ENCODE results near the gene SIL1.
"Not testable (repeated sequence)": the region's sequence is repeated elsewhere in the genome, so short reads cannot be mapped to it uniquely, and the experiment has no call there.

The SIL1 gene

DNA sequence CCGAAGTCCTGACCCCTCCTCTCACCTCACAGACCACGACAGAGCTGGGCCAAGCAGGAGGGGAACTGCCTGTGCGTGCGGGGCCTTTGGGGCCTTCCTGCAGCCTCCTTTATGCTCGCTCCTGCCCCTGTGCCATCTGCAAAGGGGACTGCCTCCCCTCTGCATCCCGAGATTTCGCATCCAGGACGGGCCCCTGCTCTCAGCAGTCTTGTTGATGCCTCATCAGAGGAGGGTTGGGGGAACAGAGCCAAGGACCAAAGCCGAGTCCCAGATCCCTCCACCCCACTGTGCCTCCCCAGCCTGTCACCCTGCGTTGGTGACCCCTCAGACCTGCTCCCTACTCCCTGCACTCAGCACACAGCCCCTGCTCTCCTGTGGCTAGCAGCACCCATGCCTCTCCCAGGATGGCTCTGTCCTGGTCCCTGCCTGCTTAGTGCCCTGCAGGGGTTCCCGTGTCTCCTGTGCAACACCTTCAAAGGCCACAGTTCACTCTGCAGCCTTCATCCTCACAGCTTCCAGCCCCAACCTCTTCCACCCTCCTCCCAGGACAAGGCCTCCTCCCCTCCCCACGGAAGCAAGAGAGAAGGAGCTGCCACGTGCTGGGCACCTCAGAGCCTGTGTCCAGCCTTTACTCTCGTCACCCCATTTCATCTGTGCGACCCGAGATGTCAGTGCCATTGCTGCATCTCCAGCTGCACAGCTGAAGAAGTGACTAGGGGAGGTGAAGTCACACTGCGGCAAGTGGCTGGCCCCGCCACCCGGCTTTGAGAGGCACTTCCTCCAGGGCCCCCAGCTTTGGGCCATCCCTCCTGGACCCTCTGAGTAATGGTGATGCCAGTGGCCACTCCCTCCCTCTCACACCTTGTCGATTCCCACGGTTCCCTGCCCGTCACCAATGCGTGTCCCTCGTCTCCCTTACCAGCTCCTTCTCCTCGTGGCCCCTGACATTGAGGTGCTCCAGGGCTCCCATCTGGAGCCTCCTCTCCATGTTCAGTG is 260.5 kb downstream of the SIL1 start:
- no peak for DNase-seq (ENCODE audit: low read depth)

DNA sequence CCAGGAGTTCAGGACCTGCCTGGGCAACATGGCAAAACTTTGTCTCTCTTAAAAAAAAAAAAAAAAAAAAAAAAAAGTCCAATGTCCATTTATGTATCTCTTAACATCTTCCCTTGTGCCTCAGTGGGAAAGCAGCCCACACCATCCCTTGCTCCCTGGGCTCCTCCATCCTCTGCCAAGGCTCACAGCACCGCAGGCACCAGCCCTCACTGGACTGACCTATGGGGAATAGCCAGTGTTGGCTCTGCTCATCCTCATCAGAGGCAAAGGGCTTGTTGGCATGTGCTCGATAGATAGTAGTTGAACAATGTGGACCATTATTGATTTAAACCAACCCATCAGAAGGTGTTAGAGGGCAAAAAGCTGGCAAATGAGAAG is 261.2 kb downstream of the SIL1 start:
- no peak for DNase-seq (ENCODE audit: low read depth)

GRCh38 chr5:138936225-138936967 is 261.8 kb downstream of the SIL1 start:
- DNase-seq (ENCODE audit: low read depth), result no peak

GRCh38 chr5:138935466-138935865 is 262.7 kb downstream of the SIL1 start:
- no peak for DNase-seq (ENCODE audit: low read depth)

GRCh38 chr5:138934971-138935370 is 263.2 kb downstream of the SIL1 start:
- no peak for DNase-seq (ENCODE audit: low read depth)

GRCh38 chr5:138933522-138934290 is 264.5 kb downstream of the SIL1 start:
- DNase-seq (ENCODE audit: low read depth), result no peak

DNA sequence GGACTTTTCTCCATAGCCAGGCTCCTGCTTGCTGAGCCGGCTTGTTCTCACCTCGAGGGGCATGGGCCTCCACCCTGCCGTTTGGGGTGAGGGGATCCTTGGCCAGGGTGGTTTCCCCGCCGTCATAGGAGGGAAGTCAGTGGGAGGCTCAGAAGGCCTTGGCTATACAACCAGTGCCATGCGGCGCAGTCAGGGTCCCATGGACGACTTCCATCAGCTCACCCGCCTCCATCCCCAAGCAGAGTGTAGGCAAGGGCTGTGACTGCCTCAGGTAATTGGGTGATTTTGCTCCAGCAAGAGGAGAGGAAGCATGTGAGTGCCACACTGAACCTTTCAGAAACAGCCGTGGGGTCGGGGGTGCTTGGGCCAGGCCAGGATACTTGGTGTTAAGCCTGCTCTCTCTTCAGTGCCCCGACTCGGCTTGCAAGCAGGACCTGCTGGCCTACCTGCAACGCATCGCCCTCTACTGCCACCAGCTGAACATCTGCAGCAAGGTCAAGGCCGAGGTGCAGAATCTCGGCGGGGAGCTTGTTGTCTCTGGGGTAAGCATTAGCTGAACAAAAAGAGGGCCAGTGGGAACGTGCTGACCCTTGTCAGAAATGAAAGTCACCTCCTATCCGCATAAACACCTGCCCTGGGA is 265.9 kb downstream of the SIL1 start:
- no peak for DNase-seq (ENCODE audit: low read depth)

- DNase-seq (ENCODE audit: low read depth), result no peak
Observed at GRCh38 chr5:138930371-138931097, 267.6 kb downstream of the SIL1 start.

DNA sequence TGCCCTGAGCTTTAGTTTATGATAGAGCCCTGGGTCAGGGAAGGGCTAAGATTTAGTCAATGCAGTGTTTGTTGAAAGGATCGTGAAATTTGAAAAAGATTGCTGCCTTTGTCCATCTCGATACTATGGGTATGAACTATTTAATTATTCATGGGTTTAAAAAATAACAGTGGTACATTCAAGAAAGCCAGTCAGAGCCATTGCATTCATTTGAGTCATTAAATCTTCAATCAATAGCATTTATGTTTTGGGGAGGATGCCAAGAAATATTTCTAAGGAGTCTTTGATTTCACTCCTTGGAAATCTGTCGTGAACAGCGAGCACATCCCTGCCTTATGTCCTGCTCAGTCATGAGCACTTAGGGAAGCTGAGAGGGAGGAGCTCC is 268.6 kb downstream of the SIL1 start:
- DNase-seq (ENCODE audit: low read depth), result no peak

GRCh38 chr5:138927979-138928378 is 270.2 kb downstream of the SIL1 start:
- no peak for DNase-seq (ENCODE audit: low read depth)

GRCh38 chr5:138927544-138927943 is 270.6 kb downstream of the SIL1 start:
- no peak for DNase-seq (ENCODE audit: low read depth)

GRCh38 chr5:138926688-138927448 is 271.3 kb downstream of the SIL1 start:
- no peak for DNase-seq (ENCODE audit: low read depth)

GRCh38 chr5:138926257-138926656 is 271.9 kb downstream of the SIL1 start:
- DNase-seq (ENCODE audit: low read depth), result no peak

DNA sequence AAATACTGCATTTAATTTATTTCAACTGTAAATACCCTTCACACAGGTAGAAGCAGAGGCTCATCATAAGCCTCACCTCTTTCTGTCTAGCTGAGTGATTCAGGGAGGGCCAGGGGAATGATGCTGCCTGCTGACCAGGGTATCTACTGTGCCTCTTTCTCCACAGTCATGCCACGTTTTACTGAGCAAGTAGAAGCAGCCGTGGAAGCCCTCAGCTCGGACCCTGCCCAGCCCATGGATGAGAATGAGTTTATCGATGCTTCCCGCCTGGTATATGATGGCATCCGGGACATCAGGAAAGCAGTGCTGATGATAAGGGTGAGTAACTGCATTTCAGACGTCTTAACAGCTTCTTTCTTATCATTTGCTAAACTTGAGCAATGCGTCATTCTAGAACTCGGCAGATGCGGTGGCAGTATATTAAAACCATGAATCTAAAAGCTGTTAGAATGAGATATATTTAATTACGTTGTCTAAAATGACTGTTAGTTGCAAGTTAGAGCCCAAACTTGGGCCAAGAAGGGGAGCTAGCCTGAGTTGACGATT is 273.0 kb downstream of the SIL1 start:
- no peak for DNase-seq (ENCODE audit: low read depth)

DNA sequence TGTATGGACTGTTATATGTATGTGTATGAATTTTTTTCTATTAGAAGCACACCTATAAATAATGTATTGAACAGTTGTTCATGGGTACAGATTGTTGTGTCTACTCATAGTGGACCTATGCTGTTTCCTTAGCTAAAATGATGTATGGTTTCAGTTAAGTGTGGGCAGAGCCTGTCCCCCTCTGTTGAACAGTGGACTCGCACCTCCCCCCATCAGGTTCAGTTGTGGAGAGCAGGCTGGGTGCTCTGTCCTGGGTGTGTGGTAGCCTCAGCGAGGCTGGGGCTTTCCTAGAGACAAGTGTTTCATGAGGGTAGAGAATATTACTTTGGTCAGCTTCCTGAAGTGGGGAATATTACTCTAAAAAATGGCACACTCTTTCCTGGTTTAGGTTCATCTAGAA is 275.7 kb downstream of the SIL1 start:
- DNase-seq (ENCODE audit: low read depth), result no peak

- not testable (repeated sequence) for DNase-seq (ENCODE audit: low read depth)
Observed at GRCh38 chr5:138921362-138921761, 276.8 kb downstream of the SIL1 start.

DNA sequence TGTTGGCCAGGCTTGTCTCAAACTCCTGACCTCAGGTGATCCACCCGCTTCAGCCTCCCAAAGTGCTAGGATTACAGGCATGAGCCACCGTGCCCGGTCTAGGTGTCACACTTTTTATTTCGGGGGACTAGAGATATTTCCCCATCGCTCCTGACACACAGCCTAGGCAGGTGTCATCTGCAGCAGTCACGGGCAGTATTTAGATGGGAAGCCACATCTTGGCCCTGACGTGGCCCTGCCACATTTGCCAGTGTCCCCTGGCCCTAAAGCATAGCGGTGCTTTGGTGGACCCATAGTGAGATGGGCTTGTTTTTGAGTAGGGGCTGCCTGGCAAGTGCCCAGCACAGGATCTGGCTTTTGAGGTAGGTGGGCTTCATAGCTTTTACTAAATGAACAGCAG is 278.0 kb downstream of the SIL1 start:
- no peak for DNase-seq (ENCODE audit: low read depth)

DNA sequence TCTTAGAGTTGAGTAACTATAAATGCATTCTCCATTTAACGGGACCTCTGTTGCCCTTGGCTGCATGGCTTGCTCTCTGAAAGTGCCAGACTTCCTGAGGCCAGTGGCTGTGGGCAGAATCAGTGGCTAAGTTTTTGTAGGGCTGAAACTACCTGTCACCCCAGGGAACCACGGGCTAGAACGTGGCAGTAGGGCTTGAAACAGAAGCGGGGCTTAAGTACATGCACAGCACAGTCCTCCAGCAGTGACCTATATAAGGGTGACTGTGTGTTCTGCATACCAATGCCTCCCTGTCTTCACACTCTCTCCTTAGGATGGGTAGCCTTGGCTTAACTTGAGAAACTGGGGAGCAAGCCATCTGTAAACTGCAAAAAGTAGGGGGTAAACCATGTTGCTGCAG is 279.5 kb downstream of the SIL1 start:
- DNase-seq (ENCODE audit: low read depth), result no peak

- no peak for DNase-seq (ENCODE audit: low read depth)
Observed at GRCh38 chr5:138914338-138914737, 283.8 kb downstream of the SIL1 start.

DNA sequence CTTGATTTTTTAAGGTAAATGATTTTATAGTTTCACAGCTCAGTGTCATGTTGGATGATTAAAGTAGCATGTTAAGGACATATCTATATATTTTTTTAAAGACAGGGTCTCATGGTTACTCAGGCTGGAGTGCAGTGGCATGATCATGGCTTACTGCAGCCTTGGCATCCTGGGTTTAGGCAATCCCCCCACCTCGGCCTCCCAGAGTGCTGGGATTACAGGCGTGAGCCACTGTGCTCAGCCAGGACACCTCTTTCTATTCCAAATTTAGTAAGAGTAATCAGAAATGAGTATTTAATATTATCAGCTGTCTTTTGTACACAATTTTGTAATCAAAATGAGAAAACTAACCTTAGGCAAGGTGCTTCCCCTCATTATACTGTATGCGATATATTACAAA is 284.4 kb downstream of the SIL1 start:
- no peak for DNase-seq (ENCODE audit: low read depth)
